Activated CD4-positive, alpha-beta T cell treated with anti-CD3 and anti-CD28 coated beads for 24 hours (primary cell): ENCODE data around the gene CHRNA5.
A peak's percentile ranks its signal among the peaks of the same experiment; 100 is the strongest.
"Not testable (repeated sequence)": the region's sequence is repeated elsewhere in the genome, so short reads cannot be mapped to it uniquely, and the experiment has no call there.

Experiments used
- DNase-seq, 2 donors: peaks; one replicate each; pipeline ENCODE4 v3.0.0-alpha.2; 2020; ENCODE audit warnings: low read depth in 2 of 2

Gene CHRNA5

GRCh38 chr15:78565097-78565950 is at the start of gene CHRNA5:
Gene CHRNA5 (plus strand): TSS chr15:78565520. CDS start chr15:78565720, 200 bp downstream.
- DNase-seq = peak; percentile 72 to 92

DNA sequence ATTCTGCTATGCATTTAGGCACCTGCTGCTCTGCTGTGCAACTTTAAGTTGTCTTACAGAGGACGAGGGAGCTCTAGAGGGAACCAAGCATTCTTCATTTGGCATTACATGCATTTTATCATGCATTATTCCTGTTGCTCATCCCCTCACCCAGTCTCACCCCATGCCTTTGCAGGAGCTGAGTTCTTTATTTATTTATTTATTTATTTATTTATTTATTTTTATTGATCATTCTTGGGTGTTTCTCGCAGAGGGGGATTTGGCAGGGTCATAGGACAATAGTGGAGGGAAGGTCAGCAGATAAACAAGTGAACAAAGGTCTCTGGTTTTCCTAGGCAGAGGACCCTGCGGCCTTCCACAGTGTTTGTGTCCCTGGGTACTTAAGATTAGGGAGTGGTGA is 45.3 kb upstream of the CHRNA5 start:
- not testable (repeated sequence) for DNase-seq

- no peak for DNase-seq
Measured at GRCh38 chr15:78524230-78524629, 41.1 kb upstream of the CHRNA5 start.

- no peak for DNase-seq
Measured at GRCh38 chr15:78527325-78527724, 38.0 kb upstream of the CHRNA5 start.

DNA sequence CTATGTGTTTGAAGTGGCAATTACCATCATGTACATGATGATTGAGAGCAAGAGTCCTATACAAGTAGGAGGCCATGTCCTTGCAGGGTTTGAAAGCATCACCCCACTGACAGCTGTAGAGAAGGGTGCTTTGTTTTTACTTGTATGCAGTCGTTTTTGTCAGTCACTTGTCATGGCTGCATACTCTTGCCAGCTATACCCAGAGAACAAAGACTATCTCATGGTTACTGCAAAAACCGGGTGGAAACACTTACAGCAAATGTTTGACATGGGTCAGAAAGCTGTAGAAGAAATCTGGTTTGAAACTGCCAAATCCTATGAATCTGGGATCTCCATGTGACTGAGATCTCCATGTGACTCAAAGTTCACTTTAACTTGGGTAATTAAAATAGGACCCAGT is 32.0 kb upstream of the CHRNA5 start:
- DNase-seq = no peak

DNA sequence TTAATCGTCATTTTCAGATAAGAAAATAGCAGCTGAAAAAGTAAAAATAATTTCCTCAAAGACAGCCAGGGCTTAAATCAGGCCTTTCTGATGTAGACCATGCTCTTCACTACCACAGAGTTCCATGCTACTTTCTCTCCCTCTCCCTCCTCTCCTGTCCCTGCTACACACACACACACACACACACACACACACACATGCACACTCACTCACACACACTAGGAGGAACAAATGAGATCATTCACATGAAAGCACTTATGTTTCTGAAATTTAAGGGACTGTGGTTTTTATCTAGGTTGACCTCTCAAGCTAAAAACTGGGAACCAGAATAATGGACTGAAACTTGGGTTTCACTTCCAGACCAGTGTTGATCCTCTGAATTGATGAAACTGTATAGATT is 29.2 kb upstream of the CHRNA5 start:
- DNase-seq = no peak

GRCh38 chr15:78537266-78537905 is 27.9 kb upstream of the CHRNA5 start:
- no peak for DNase-seq

DNA sequence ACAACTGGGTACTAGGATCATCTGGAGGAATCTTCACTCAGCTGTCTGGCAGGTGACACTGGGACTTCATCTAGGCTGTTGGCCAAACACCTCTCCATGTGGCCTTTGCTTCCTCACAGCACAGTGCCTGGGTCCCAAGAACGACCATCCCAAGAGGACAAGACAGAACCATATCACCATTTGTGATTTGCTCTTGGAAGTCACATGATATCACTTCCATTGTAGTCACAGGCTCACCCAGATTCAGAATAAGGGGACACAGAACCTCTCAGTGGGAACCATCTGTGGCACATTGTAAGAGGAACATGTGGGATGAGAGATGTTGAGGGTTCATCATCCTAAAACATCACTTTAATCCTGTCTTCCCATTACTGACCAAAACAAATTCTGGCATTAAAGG is 27.0 kb upstream of the CHRNA5 start:
- no peak for DNase-seq

GRCh38 chr15:78539464-78540140 is 25.7 kb upstream of the CHRNA5 start:
- DNase-seq = not testable (repeated sequence)

DNA sequence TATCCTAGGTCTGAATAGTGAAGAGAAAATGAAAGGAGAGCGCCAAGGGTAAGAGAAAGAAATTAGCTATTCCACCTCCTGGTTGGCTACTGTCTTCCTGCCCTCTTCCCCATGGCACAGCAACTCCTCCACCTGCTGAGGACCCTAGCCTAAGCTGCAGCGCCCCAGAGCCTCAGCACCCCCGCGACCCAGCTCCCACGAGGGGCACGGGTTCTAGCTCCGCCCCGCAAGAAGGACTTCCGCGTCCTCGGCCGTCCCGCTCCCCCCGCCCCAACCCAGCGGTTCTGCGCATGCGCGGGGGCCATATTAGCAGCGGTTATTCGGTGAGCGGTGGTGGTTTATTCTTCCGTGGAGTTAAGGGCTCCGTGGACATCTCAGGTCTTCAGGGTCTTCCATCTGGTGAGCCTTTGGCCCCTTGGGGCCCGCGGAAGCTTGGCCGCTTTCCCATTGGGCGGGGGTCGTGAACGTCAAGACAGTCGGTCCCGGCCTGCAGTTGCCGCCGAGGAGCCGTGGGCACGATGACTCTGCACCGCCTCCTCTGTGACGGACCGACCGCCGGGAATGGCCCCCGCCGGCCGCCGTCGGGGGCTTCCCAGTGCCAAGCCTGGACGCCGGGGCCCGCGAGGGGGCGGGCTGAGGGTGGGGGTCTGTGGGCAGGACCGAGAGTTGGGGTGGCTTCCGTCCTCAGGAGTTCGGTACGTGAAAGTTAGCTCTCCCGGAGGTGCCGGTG is 25.0 kb upstream of the CHRNA5 start, which contains the start of gene PSMA4:
TSS of gene PSMA4 (plus strand) at position 304 of the 730 bp plus-strand sequence. CDS start 1,484 bp downstream, outside the sequence.
- DNase-seq = peak; percentile 92

- no peak for DNase-seq
Measured at GRCh38 chr15:78540871-78541743, 24.2 kb upstream of the CHRNA5 start.

DNA sequence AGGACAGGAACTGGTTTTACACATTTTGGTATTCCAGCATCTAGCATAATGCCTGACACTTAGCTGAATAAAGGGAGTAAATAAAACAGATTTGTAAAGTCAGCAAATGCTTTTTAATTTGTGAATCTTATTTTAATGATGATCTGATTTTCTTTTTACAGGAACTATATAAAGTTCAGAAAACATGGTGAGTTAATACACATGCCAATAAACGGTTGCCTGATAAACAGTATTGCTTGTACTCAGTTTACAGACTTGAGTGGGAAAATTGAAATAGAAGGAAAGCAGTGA is 23.6 kb upstream of the CHRNA5 start:
- no peak for DNase-seq

- DNase-seq = no peak
Measured at GRCh38 chr15:78542647-78543046, 22.7 kb upstream of the CHRNA5 start.

DNA sequence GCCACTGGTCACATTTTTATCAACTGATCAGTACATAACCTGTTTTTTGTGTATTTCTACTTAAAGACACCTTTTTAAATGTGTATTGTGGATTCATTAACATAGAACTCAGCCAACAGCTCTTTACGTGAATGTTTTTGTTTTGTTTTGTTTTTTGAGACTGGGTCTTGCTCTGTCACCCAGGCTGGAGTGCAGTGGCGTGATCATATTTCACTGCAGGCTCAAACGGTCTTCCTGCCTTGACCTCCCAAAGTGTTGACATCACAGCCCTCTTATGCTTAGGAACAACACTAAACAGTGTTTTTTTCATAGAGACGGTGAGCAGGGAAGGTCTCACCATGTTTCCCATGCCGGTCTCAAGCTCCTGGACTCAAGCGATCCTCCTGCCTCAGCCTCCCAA is 15.1 kb upstream of the CHRNA5 start:
- DNase-seq = no peak

DNA sequence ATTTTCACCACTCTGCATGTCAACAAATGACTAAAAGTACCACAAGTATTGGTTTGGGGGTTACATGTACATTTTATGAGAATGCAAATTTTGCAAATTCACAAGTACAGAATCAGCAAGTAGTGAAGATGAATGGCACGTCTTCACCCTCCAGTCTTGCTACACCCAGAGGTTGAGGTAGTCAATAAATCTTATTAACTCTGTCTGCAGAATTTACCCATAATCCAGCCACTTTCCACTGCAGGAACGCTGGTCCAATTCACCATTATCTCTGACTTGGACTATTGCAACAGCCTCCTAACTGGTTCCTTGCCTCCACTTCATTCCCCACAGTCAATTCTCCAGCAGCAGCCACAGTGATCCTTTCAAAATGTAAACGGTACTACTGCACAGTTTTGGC is 14.5 kb upstream of the CHRNA5 start:
- DNase-seq = no peak

- no peak for DNase-seq
Measured at GRCh38 chr15:78551902-78552301, 13.4 kb upstream of the CHRNA5 start.

- no peak for DNase-seq
Measured at GRCh38 chr15:78552597-78552996, 12.7 kb upstream of the CHRNA5 start.

GRCh38 chr15:78560201-78560600 is 5.1 kb upstream of the CHRNA5 start:
- DNase-seq = not testable (repeated sequence)

DNA sequence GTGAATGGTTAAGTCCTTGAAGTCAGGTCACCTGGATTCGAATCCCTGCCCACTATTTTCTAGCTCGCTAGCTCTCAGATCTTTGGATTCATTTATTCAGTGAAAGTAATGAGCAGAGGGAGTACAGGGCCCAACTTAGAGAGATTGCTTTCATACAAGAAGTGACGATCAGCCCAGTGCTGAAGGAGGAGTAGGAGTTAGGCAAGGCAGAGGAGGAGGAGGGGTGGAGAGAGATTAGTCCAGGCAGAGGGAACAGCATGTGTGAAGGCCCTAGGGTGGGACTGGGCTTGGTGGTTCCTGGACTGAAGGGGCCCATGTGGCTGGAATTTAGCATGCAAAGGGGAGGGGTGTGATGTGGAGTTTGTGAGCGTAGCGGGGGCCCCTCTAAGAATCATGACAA is 3.8 kb upstream of the CHRNA5 start:
- DNase-seq = no peak

- no peak for DNase-seq
Measured at GRCh38 chr15:78563092-78563491, 2.2 kb upstream of the CHRNA5 start.

- no peak for DNase-seq
Measured at GRCh38 chr15:78564743-78565096, 600 bp upstream of the CHRNA5 start.
